B cell (primary cell): ENCODE results near the gene TENT5C. TPM values are rescaled to one million over a fixed set of nuclear protein-coding genes. Genes with fewer than 3 reads are reported as not detected.
A peak's percentile ranks its signal among the peaks of the same experiment; 100 is the strongest.

Experiments
- ATAC-seq: fragments of 200-7000 bp; cut with Tn5 transposase; one replicate; pipeline ENCODE4 v1.10.0; 2021; ENCODE audit warnings: low read depth, mild to moderate bottlenecking, moderate number of reproducible peaks, moderate library complexity
- CTCF ChIA-PET: fragments of 350-600 bp; sonication (Branson Sonifier 250); formaldehyde crosslinking; loops from one replicate; lab custom pipeline; 2021; ENCODE audit warnings: antibody characterized with exemption, inconsistent platforms; lab: Charles Lee
- POLR2A ChIA-PET: fragments of 350-600 bp; sonication (Branson Sonifier 250); formaldehyde crosslinking; loops from one replicate; lab custom pipeline; 2021; ENCODE audit warnings: antibody characterized with exemption; lab: Charles Lee
- DNase-seq: peaks from one replicate; pipeline ENCODE4 v3.0.0; 2013
- H2AFZ ChIP-seq: 2 replicates; pipeline ENCODE4 v1.6.1; 2012; ENCODE audit warnings: mild to moderate bottlenecking, low read depth, low read length; ENCODE audit not compliant: insufficient read depth, poor library complexity, severe bottlenecking
- H3K27ac ChIP-seq, 2 donors: 1 replicate in 1 of 2; 2 replicates in 1 of 2; pipeline ENCODE4 v1.5.1; 2012 to 2013; ENCODE audit warnings: low read length in 2 of 2, mild to moderate bottlenecking in 2 of 2, moderate library complexity in 1 of 2
- H3K27me3 ChIP-seq, 4 experiments: fragments of 200-600 bp in 1 of 4; sonication (generic) in 1 of 4; replicated peaks in 1 of 4; 1 replicate in 2 of 4; 2 replicates in 2 of 4; pipeline versions ENCODE4 v1.6.1 to v1.7.0; 2013 to 2016; ENCODE audit warnings: low read length in 3 of 4, mild to moderate bottlenecking in 2 of 4, mixed read lengths in 1 of 4, moderate library complexity in 1 of 4; ENCODE audit not compliant: insufficient read depth in 4 of 4, control insufficient read depth in 3 of 4; ENCODE audit errors: control extremely low read depth in 1 of 4
- H3K36me3 ChIP-seq, 2 experiments: replicated peaks in 1 of 2; 1 replicate in 1 of 2; 2 replicates in 1 of 2; pipeline versions ENCODE4 v1.6.1 to v1.7.1; 2013; ENCODE audit warnings: low read length in 1 of 2; ENCODE audit not compliant: insufficient read depth in 2 of 2, control insufficient read depth in 1 of 2; ENCODE audit errors: control extremely low read depth in 1 of 2, extremely low read depth in 1 of 2
- H3K4me1 ChIP-seq, 2 donors: fragments of 200-600 bp in 1 of 2; sonication (generic) in 1 of 2; 1 replicate in 1 of 2; 2 replicates in 1 of 2; pipeline versions ENCODE4 v1.5.1 to v1.6.1; 2013 to 2017; ENCODE audit warnings: low read length in 2 of 2; ENCODE audit not compliant: control insufficient read depth in 2 of 2, insufficient read depth in 2 of 2
- H3K4me2 ChIP-seq: replicated peaks from 2 replicates; pipeline ENCODE3; 2012; ENCODE audit warnings: mild to moderate bottlenecking, low read depth, low read length; ENCODE audit not compliant: poor library complexity, severe bottlenecking
- H3K4me3 ChIP-seq, 5 experiments: fragments of 200-600 bp in 1 of 5; sonication (generic) in 1 of 5; 1 replicate in 3 of 5; 2 replicates in 2 of 5; pipeline versions ENCODE4 v1.5.1 to v1.7.0; 2011 to 2016; ENCODE audit warnings: low read length in 4 of 5, mild to moderate bottlenecking in 4 of 5, low read depth in 2 of 5, control low read depth in 1 of 5, moderate library complexity in 1 of 5; ENCODE audit not compliant: insufficient read depth in 1 of 5; ENCODE audit errors: control extremely low read depth in 1 of 5, extremely low read depth in 1 of 5
- H3K79me2 ChIP-seq: fragments of 200-600 bp; sonication (generic); one replicate; pipeline ENCODE4 v1.6.0; 2016; ENCODE audit warnings: low read length; ENCODE audit not compliant: control insufficient read depth, insufficient read depth
- H3K9ac ChIP-seq: fragments of 200-600 bp; sonication (generic); 2 replicates; pipeline ENCODE4 v1.6.1; 2017; ENCODE audit warnings: mild to moderate bottlenecking, low read length, moderate library complexity
- H3K9me3 ChIP-seq, 3 donors: one replicate each; pipeline versions ENCODE4 v1.6.1 to v1.7.1; 2013; ENCODE audit warnings: low read length in 2 of 3; ENCODE audit not compliant: control insufficient read depth in 2 of 3, insufficient read depth in 1 of 3; ENCODE audit errors: control extremely low read depth in 1 of 3
- H4K20me1 ChIP-seq: 2 replicates; pipeline ENCODE4 v1.6.0; 2012; ENCODE audit warnings: mild to moderate bottlenecking, low read length; ENCODE audit not compliant: insufficient read depth, control insufficient read depth, poor library complexity, severe bottlenecking
- H3K27ac Mint-ChIP-seq: one replicate; pipeline ENCODE4 v1.8.0; 2021; ENCODE audit warnings: mixed read lengths
- H3K27me3 Mint-ChIP-seq: one replicate; pipeline ENCODE4 v1.8.0; 2021; ENCODE audit warnings: mixed read lengths
- H3K4me1 Mint-ChIP-seq: one replicate; pipeline ENCODE4 v1.8.0; 2021; ENCODE audit warnings: mixed read lengths
- H3K4me3 Mint-ChIP-seq: one replicate; pipeline ENCODE4 v1.8.0; 2021; ENCODE audit warnings: mixed read lengths
- H3K9me3 Mint-ChIP-seq: one replicate; pipeline ENCODE4 v1.8.0; 2022; ENCODE audit warnings: mixed read lengths; ENCODE audit not compliant: insufficient read depth
- EZH2 ChIP-seq: IDR thresholded peaks from 2 replicates; pipeline ENCODE4 v1.6.1; 2012; ENCODE audit warnings: borderline replicate concordance, low read depth, mild to moderate bottlenecking, moderate library complexity, low read length; ENCODE audit not compliant: insufficient read depth, poor library complexity, severe bottlenecking
- WGBS: methylation state at CpG from one replicate; pipeline ENCODE4 v1.1.5; 2013; ENCODE audit warnings: missing lambda C conversion rate; ENCODE audit not compliant: insufficient coverage; 5-methylcytosine and 5-hydroxymethylcytosine counted together
- intact Hi-C: fragments of 100-400 bp; cut with micrococcal nuclease; formaldehyde crosslinking; loops from one replicate; pipeline ENCODE4 v1.10.0; 2022
- polyA plus RNA-seq: library from polyadenylated mRNA; depleted of rRNA; stranded (reverse); fragments of >200 nt; gene quantifications from 2 replicates; pipeline ENCODE4 v1.2.3, GENCODE V29; 2012
- total RNA-seq, 2 donors: library from RNA; stranded (reverse); fragments of 120-200 nt in 1 of 2; gene quantifications; 1 replicate in 1 of 2; 2 replicates in 1 of 2; pipeline versions ENCODE4 v1.2.3 to v1.2.4, GENCODE V29; 2013 to 2022
- TF ChIP-seq, protein P1 (sequence below): fragments of 200-600 bp; IDR thresholded peaks from one replicate; pipeline ENCODE4 v1.8.0; 2022; ENCODE audit warnings: antibody characterized with exemption, mild to moderate bottlenecking

TENT5C gene
- total and polyA plus RNA-seq, 2 donors (not counting 1 experiment from before 2014, with no cell fraction given) = 65.4 to 112 TPM

DNA sequence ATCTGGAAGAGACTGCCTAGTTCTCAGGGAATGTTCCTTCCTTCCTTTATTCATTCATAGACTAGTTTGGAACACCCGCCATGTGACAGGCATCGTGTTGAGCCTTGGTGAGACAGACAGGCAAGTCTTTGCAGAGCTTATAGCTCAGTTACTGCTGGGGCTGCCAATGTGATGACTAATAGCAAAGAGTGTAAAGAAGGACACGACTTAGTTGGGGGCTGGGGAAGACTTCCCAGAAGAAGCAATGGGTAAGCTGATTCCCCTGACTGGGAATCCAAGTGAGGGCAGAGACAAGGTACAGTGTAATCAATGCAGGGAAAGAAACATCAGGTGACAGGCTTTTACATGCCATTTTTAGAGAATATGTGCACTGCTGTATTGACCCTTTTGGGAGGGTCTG is 51.2 kb downstream of the TENT5C start:
- H3K27ac Mint-ChIP-seq = peak overlapping the region; percentile 93
- Histone ChIP-seq H3K79me2 (no peaks in the 10 kb centered on the region), H3K4me1 (peaks cover 97 to 98% of the 10 kb centered on the region in 2 donors), H3K4me3 (no peak overlapping the region), H3K4me2 (peak overlapping the region; percentile 68), H3K36me3 (no peaks in the 10 kb centered on the region), H3K27ac (peak overlapping the region in 1 of 2 donors; percentile 96), H3K27me3 (no peaks in the 10 kb centered on the region), H4K20me1 (no peaks in the 10 kb centered on the region), H3K9me3 (no peaks in the 10 kb centered on the region), H3K9ac (no peak overlapping the region), H2AFZ (no peak overlapping the region)
- H3K4me1 Mint-ChIP-seq = peaks cover 94% of the 10 kb centered on the region
- H3K9me3 Mint-ChIP-seq = no peaks in the 10 kb centered on the region
- ATAC-seq (no peak), DNase-seq (no peak)
- H3K27me3 Mint-ChIP-seq = no peaks in the 10 kb centered on the region
- peak overlapping the region; percentile 75 for H3K4me3 Mint-ChIP-seq
- ChIA-PET CTCF (interaction anchor here (1.0 to 25.0 kb wide), 9 partner anchors 13 to 115 kb away, joined by 3 to 518 read pairs (median 5); no protein-coding TSS in a partner anchor), POLR2A (interaction anchor here (1.7 to 4.4 kb wide), 2 partner anchors 8 to 49 kb away, joined by 10 to 31 read pairs; no protein-coding TSS in a partner anchor)
- 80% methylated on average over 3 of the region's 3 CpGs for WGBS
- intact Hi-C loops = no loop called here
- TF ChIP-seq EZH2 = no peak
- TF ChIP-seq, protein P1, sequence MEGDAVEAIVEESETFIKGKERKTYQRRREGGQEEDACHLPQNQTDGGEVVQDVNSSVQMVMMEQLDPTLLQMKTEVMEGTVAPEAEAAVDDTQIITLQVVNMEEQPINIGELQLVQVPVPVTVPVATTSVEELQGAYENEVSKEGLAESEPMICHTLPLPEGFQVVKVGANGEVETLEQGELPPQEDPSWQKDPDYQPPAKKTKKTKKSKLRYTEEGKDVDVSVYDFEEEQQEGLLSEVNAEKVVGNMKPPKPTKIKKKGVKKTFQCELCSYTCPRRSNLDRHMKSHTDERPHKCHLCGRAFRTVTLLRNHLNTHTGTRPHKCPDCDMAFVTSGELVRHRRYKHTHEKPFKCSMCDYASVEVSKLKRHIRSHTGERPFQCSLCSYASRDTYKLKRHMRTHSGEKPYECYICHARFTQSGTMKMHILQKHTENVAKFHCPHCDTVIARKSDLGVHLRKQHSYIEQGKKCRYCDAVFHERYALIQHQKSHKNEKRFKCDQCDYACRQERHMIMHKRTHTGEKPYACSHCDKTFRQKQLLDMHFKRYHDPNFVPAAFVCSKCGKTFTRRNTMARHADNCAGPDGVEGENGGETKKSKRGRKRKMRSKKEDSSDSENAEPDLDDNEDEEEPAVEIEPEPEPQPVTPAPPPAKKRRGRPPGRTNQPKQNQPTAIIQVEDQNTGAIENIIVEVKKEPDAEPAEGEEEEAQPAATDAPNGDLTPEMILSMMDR = no peak

DNA sequence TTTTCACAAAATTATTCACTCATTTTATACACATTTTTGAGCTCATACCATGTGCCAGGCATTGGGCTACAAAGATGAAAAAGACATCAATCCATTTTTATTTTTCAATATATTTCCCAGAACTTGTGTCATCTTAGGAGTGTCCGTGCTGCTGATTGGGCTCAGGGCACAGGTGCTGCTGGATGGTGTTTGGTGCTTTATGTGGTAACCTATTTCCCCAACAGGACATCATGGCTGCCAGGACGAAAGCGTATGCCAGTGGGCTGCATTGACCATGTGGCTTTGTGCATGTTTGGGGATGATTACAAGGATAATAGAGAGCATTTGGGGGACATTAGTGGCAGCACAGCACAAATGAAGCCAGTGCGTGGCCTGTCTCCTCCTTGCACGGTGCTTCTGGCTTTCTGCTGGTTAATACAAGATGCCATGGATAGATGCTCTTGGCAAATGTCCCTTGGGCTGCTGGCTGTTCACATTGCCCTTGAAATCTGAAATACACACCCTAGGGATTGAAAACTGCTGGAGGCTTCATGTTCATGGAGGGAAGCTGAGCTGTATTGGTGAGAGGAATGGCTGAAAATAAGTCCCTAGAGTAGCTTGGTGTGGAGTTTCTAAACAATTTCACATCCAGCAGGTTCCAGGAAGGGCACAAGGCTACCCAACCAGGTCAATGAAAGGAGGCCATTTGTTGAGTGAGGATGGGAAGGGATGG is 52.3 kb downstream of the TENT5C start:
- Histone ChIP-seq H2AFZ (no peak overlapping the region), H3K79me2 (no peaks in the 10 kb centered on the region), H3K4me1 (peaks cover 97 to 98% of the 10 kb centered on the region in 2 donors), H3K36me3 (no peaks in the 10 kb centered on the region), H3K4me3 (peak overlapping the region in 1 of 5 experiments; percentile 22), H3K9me3 (peaks cover 0 to 5% (median 0%) of the 10 kb centered on the region in 3 donors), H3K27me3 (no peaks in the 10 kb centered on the region), H3K27ac (peak overlapping the region; percentile 67 to 68), H3K9ac (peak overlapping the region; percentile 18), H3K4me2 (peak overlapping the region; percentile 66), H4K20me1 (no peaks in the 10 kb centered on the region)
- ATAC-seq (no peak), DNase-seq (no peak)
- CTCF ChIA-PET = interaction anchor here (0.7 to 25.0 kb wide), 12 partner anchors 12 to 116 kb away, joined by 3 to 518 read pairs (median 4); partner anchors contain the start of gene TENT5C
- POLR2A ChIA-PET = interaction anchor here (1.4 to 4.4 kb wide), 2 partner anchors 7 to 9 kb away, joined by 5 to 31 read pairs; no protein-coding TSS in a partner anchor
- intact Hi-C loops = loop anchor here (2.0 kb wide), 1 partner anchor 17 kb away; no protein-coding TSS in a partner anchor
- Mint-ChIP-seq H3K4me1 (peaks cover 91% of the 10 kb centered on the region), H3K27ac (peak overlapping the region; percentile 88), H3K4me3 (peak overlapping the region; percentile 66), H3K9me3 (peaks cover 3% of the 10 kb centered on the region), H3K27me3 (no peaks in the 10 kb centered on the region)
- TF ChIP-seq, protein P1 = no peak
- no peak for TF ChIP-seq EZH2
- 100% methylated on average over 4 of the region's 5 CpGs for WGBS
